Tibial nerve (tissue), 4 donors: Measurements from ENCODE around the gene MRPS14.

Source experiments
- CTCF ChIP-seq, 5 experiments: fragments of 200-600 bp in 3 of 5; fragments of 450-650 bp in 2 of 5; sonication (generic) in 3 of 5; IDR thresholded peaks; one replicate each; pipeline ENCODE4 v1.5.1; 2016 to 2019; ENCODE audit warnings: antibody characterized with exemption in 5 of 5, mild to moderate bottlenecking in 3 of 5, moderate library complexity in 2 of 5
- EP300 ChIP-seq, 2 donors: sonication (generic); formaldehyde crosslinking; IDR thresholded peaks; one replicate each; pipeline ENCODE4 v1.6.1; 2017; ENCODE audit warnings: antibody characterized with exemption in 2 of 2, mild to moderate bottlenecking in 1 of 2
- POLR2A ChIP-seq, 2 donors: fragments of 450-650 bp; IDR thresholded peaks; one replicate each; pipeline ENCODE4 v1.6.1; 2017; ENCODE audit warnings: antibody characterized with exemption in 2 of 2, mild to moderate bottlenecking in 2 of 2, moderate library complexity in 2 of 2

DNA sequence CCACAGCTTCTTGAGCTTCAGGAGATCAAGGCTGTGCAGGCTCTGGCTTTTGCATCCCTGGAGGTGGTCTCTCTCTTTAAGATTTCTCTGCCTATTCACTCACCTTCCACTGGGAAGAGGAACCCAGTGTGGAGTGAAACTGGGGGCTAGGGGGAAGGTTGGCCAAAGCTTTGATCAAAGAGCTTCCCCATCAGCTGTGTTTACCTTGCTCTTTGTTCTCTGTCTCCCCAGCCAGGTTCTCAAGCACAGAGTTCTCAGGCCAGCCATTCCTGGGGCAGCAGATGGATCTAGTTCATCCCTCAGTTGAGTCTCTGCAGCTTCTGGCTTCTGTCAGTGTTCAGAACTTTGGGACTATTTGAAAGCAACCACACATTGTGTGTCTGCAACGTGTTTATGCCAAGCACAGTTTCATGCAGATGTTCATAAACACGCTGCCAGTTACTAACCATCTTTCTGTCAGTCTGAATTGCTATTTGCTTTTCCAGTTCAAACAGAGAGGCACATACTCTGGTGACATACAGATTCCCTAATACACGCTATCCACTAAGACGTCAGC lies 17.2 kb upstream of the MRPS14 start:
- no peak for TF ChIP-seq CTCF (IDR thresholded peaks at IDR 0.05)
- no peak for TF ChIP-seq EP300 (IDR thresholded peaks at IDR 0.05)
- no peak for TF ChIP-seq POLR2A (IDR thresholded peaks at IDR 0.05)
